ENCODE results near the gene HSF2.

- TF ChIP-seq CTCF (IDR thresholded peaks at IDR 0.05) (peak in 1 of 6 experiments; percentile 24), POLR2A (IDR thresholded peaks at IDR 0.05) (no peak)
These were observed 26.8 kb upstream of the HSF2 start for GRCh38 chr6:122372647-122373046.

Data from esophagus squamous epithelium (tissue), 4 donors.